ENCODE results near the gene WTAP.
A peak's percentile ranks its signal among the peaks of the same experiment; 100 is the strongest.
"Not testable (repeated sequence)": the region's sequence is repeated elsewhere in the genome, so short reads cannot be mapped to it uniquely, and the experiment has no call there.

Gene WTAP
- 192 reads per million, percentile 92 among the genes with 10 or more reads in this experiment for total RNA-seq

GRCh38 chr6:159726918-159727716 is at the start of gene WTAP:
TSS of gene WTAP (plus strand) at chr6:159727506. CDS start at chr6:159736266, 8,760 bp downstream.
- DNase-seq: peak; percentile 96

- no peak for DNase-seq
Observed at GRCh38 chr6:159677506-159678165, 49.7 kb upstream of the WTAP start.

- DNase-seq: no peak
Observed at GRCh38 chr6:159678574-159678973, 48.7 kb upstream of the WTAP start.

GRCh38 chr6:159679091-159680077 is 47.9 kb upstream of the WTAP start:
- no peak for DNase-seq

- DNase-seq: no peak
Observed at GRCh38 chr6:159680104-159680503, 47.2 kb upstream of the WTAP start.

- DNase-seq: no peak
Observed at GRCh38 chr6:159681191-159681880, 46.0 kb upstream of the WTAP start.

GRCh38 chr6:159682295-159682694 is 45.0 kb upstream of the WTAP start:
- DNase-seq: no peak

- DNase-seq: no peak
Observed at GRCh38 chr6:159682810-159683209, 44.5 kb upstream of the WTAP start.

GRCh38 chr6:159684013-159684304 is 43.3 kb upstream of the WTAP start:
- DNase-seq: no peak

- no peak for DNase-seq
Observed at GRCh38 chr6:159686040-159686439, 41.3 kb upstream of the WTAP start.

- no peak for DNase-seq
Observed at GRCh38 chr6:159686703-159687102, 40.6 kb upstream of the WTAP start.

GRCh38 chr6:159687341-159687740 is 40.0 kb upstream of the WTAP start:
- no peak for DNase-seq

- DNase-seq: no peak
Observed at GRCh38 chr6:159688266-159688905, 38.9 kb upstream of the WTAP start.

GRCh38 chr6:159689001-159689400 is 38.3 kb upstream of the WTAP start:
- no peak for DNase-seq

- DNase-seq: not testable (repeated sequence)
Observed at GRCh38 chr6:159690135-159690534, 37.2 kb upstream of the WTAP start.

- peak; percentile 28 for DNase-seq
Observed at GRCh38 chr6:159691133-159691962, 36.0 kb upstream of the WTAP start.

- DNase-seq: no peak
Observed at GRCh38 chr6:159691963-159692287, 35.4 kb upstream of the WTAP start.

GRCh38 chr6:159692303-159693127 is 34.8 kb upstream of the WTAP start:
- peak; percentile 41 for DNase-seq

GRCh38 chr6:159693128-159693893 is 34.0 kb upstream of the WTAP start, which contains the start of gene SOD2:
TSS of gene SOD2 (minus strand) at chr6:159693241. CDS start at chr6:159693167, 74 bp downstream.
- DNase-seq: peak; percentile 76

Measured in effector CD4-positive, alpha-beta T cell (primary cell).